Effector memory CD4-positive, alpha-beta T cell (primary cell): Measurements from ENCODE around the gene MYH14.

Source experiments
- DNase-seq, 3 donors: peaks; one replicate each; pipeline ENCODE4 v3.0.0-alpha.2; 2020
- H3K27ac ChIP-seq: 2 replicates; pipeline ENCODE4 v1.7.0; 2013; ENCODE audit warnings: mild to moderate bottlenecking, low read length, moderate library complexity; ENCODE audit not compliant: insufficient read depth, poor library complexity, severe bottlenecking
- H3K27me3 ChIP-seq: replicated peaks from 2 replicates; pipeline ENCODE4 v1.7.0; 2013; ENCODE audit warnings: mild to moderate bottlenecking, low read length; ENCODE audit not compliant: insufficient read depth, control insufficient read depth, poor library complexity, severe bottlenecking
- H3K36me3 ChIP-seq: 2 replicates; pipeline ENCODE4 v1.7.0; 2013; ENCODE audit warnings: mild to moderate bottlenecking, low read length, moderate library complexity; ENCODE audit not compliant: control insufficient read depth, insufficient read depth
- H3K4me1 ChIP-seq: 2 replicates; pipeline ENCODE4 v1.7.0; 2013; ENCODE audit warnings: low read length, mild to moderate bottlenecking; ENCODE audit not compliant: control insufficient read depth, insufficient read depth, poor library complexity, severe bottlenecking
- H3K4me3 ChIP-seq: 2 replicates; pipeline ENCODE4 v1.7.0; 2013; ENCODE audit warnings: low read length, low read depth, mild to moderate bottlenecking; ENCODE audit not compliant: insufficient read depth, poor library complexity, severe bottlenecking
- H3K9me3 ChIP-seq: 2 replicates; pipeline ENCODE4 v1.7.0; 2013; ENCODE audit warnings: mild to moderate bottlenecking, low read length, moderate library complexity; ENCODE audit not compliant: control insufficient read depth

MYH14 gene

GRCh38 chr19:50174100-50174793, 29.2 kb upstream of the MYH14 start:
- Histone ChIP-seq H3K27ac (no peak overlapping the region), H3K9me3 (no peaks in the 10 kb centered on the region), H3K4me1 (no peaks in the 10 kb centered on the region), H3K27me3 (no peaks in the 10 kb centered on the region), H3K4me3 (no peak overlapping the region), H3K36me3 (no peaks in the 10 kb centered on the region)
- DNase-seq, result no peak

GRCh38 chr19:50175924-50176323, 27.5 kb upstream of the MYH14 start:
- Histone ChIP-seq H3K36me3 (no peaks in the 10 kb centered on the region), H3K4me3 (no peak overlapping the region), H3K4me1 (no peaks in the 10 kb centered on the region), H3K27ac (no peak overlapping the region), H3K9me3 (no peaks in the 10 kb centered on the region), H3K27me3 (no peaks in the 10 kb centered on the region)
- no peak for DNase-seq

- Histone ChIP-seq H3K9me3 (no peaks in the 10 kb centered on the region), H3K36me3 (no peaks in the 10 kb centered on the region), H3K4me1 (no peaks in the 10 kb centered on the region), H3K27me3 (no peaks in the 10 kb centered on the region), H3K4me3 (no peak overlapping the region), H3K27ac (no peak overlapping the region)
- DNase-seq, result no peak
These were observed 26.6 kb upstream of the MYH14 start for GRCh38 chr19:50176775-50177174.

- no peak overlapping the region for H3K27ac ChIP-seq
- no peaks in the 10 kb centered on the region for H3K4me1 ChIP-seq
- H3K36me3 ChIP-seq, result no peaks in the 10 kb centered on the region
- no peaks in the 10 kb centered on the region for H3K9me3 ChIP-seq
- no peak for DNase-seq
- no peak overlapping the region for H3K4me3 ChIP-seq
- H3K27me3 ChIP-seq, result no peaks in the 10 kb centered on the region
These were observed 25.1 kb upstream of the MYH14 start for GRCh38 chr19:50178320-50178719.

- Histone ChIP-seq H3K27ac (no peak overlapping the region), H3K9me3 (no peaks in the 10 kb centered on the region), H3K27me3 (no peaks in the 10 kb centered on the region), H3K36me3 (no peaks in the 10 kb centered on the region), H3K4me3 (no peak overlapping the region), H3K4me1 (no peaks in the 10 kb centered on the region)
- DNase-seq, result no peak
These were observed 24.4 kb upstream of the MYH14 start for GRCh38 chr19:50178859-50179537.

DNA sequence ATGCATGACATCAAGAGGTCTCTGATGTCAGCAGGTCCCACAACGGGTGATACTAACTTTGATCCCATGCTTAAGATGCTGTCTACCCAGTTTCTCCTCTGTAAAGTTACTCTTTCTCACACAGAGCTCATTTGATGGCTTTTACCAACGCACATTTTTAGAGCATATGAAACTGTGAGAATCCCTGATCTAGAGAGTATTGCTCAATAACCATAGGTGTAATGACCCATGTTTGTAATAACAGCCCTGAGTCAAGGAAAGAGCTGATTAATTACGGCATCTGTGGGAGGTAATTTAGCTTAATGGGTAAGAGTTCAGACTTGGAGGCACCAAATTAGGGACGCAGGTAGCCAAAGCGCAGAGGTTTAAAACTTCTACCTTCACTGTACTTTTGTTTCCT, 22.3 kb upstream of the MYH14 start:
- Histone ChIP-seq H3K27me3 (no peaks in the 10 kb centered on the region), H3K4me1 (no peaks in the 10 kb centered on the region), H3K36me3 (no peaks in the 10 kb centered on the region), H3K4me3 (no peak overlapping the region), H3K27ac (no peak overlapping the region), H3K9me3 (no peaks in the 10 kb centered on the region)
- DNase-seq, result no peak

DNA sequence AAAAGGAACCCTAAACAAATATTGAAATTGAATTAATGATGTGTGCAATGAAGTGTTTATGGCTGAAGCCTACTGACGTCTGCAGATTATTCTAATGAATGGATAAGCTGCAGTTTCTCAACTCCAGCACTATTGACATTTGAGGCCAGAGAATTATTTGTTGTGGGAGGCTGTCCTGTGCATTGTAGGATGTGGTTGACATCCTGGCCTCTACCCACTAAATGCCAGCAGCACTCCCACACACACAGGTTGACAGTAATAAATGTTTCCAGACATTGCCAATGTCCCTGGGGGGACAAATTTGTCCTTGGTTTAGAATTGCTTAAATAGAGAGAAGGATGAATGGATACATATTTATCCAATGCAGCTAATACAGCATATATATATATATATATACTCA, 19.2 kb upstream of the MYH14 start:
- Histone ChIP-seq H3K4me3 (no peak overlapping the region), H3K27ac (no peak overlapping the region)
- no peak for DNase-seq

GRCh38 chr19:50187937-50188336, 15.5 kb upstream of the MYH14 start:
- Histone ChIP-seq H3K4me1 (no peaks in the 10 kb centered on the region), H3K9me3 (no peaks in the 10 kb centered on the region), H3K27ac (no peak overlapping the region), H3K36me3 (no peaks in the 10 kb centered on the region), H3K4me3 (no peak overlapping the region), H3K27me3 (no peaks in the 10 kb centered on the region)
- DNase-seq, result no peak

More for the DNA sequence above, 19.2 kb upstream of the MYH14 start:
- Histone ChIP-seq H3K36me3 (no peaks in the 10 kb centered on the region), H3K9me3 (no peaks in the 10 kb centered on the region), H3K27me3 (no peaks in the 10 kb centered on the region), H3K4me1 (no peaks in the 10 kb centered on the region)

DNA sequence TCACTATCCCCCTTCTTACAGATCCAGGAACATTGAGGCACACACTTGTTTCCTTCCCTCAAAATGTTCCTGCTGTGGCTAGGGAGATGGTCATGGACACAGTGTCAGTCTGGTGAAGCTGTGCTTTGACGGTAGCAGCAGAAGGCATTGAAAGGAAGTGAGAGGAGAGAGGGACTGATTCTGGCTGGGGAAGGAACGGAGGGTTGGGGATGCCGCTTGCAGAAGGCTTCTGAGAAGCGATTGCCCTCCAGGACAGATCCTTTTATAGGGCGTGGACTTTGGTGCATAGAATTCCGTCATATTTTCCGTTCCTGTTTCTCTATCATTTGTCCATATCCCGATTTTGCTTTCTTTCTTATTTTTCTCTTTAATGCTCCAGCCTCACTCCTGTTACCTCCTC, 14.1 kb upstream of the MYH14 start:
- Histone ChIP-seq H3K4me1 (no peaks in the 10 kb centered on the region), H3K36me3 (no peaks in the 10 kb centered on the region), H3K4me3 (no peak overlapping the region), H3K27ac (no peak overlapping the region), H3K27me3 (no peaks in the 10 kb centered on the region), H3K9me3 (no peaks in the 10 kb centered on the region)
- DNase-seq, result no peak

DNA sequence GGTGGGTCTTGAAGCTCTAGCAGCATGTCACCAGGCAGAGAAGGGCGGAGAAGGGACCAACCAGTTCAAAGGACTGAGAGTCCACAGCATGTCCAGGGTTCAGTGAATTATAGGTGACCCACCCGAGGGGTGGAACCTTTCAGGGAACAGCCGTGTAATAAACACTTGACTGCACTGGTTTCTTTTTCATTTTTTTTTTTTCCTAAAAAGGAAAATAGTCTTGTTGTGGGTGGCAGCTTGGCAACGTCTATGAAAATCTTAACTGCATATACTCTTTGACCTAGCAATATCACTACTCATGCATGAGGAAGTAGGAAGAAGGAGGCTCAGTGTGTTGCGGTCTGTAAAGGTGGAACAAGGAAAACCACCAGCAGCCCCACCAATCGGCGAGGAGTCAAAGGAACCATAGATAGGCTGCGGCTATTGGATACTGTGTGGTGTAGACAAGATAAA, 13.0 kb upstream of the MYH14 start:
- no peaks in the 10 kb centered on the region for H3K9me3 ChIP-seq
- H3K27me3 ChIP-seq, result no peaks in the 10 kb centered on the region
- no peaks in the 10 kb centered on the region for H3K4me1 ChIP-seq
- H3K36me3 ChIP-seq, result no peaks in the 10 kb centered on the region
- H3K27ac ChIP-seq, result no peak overlapping the region
- no peak overlapping the region for H3K4me3 ChIP-seq
- DNase-seq, result no peak
